Measurements from ENCODE around the gene LYPD6B. TPM values are rescaled to one million over a fixed set of nuclear protein-coding genes. Genes with fewer than 3 reads are reported as not detected.

Gene LYPD6B
- total and polyA plus RNA-seq, 7 experiments from 2014 or later: 0.37 to 1.7 TPM; not detected in 5

GRCh38 chr2:149141046-149141445, 102.5 kb downstream of the LYPD6B start:
- ATAC-seq: no peak
- CTCF ChIA-PET: no interaction called here
- Mint-ChIP-seq H3K4me1 (peaks cover 0 to 8% (median 0%) of the 10 kb centered on the region in 7 donors), H3K36me3 (no peaks in the 10 kb centered on the region), H3K9me3 (peaks cover 0 to 2% (median 0%) of the 10 kb centered on the region in 11 donors), H3K27ac (no peak overlapping the region), H3K27me3 (peaks cover 5 to 30% (median 18%) of the 10 kb centered on the region in 5 donors), H3K4me3 (no peak overlapping the region)
- Histone ChIP-seq H3K4me3 (ENCODE audit: low read length) (no peak overlapping the region), H3K9me3 (ENCODE audit: control insufficient read depth in 2 of 3, low read length in 3 of 3) (no peaks in the 10 kb centered on the region), H3K27me3 (ENCODE audit: control insufficient read depth in 2 of 2, insufficient read depth in 2 of 2, low read length in 2 of 2) (no peaks in the 10 kb centered on the region), H3K27ac (ENCODE audit: low read depth, low read length) (no peak overlapping the region), H3K4me1 (ENCODE audit: control insufficient read depth in 2 of 2, insufficient read depth in 2 of 2, low read length in 2 of 2) (no peaks in the 10 kb centered on the region), H3K36me3 (ENCODE audit: control insufficient read depth in 2 of 3, insufficient read depth in 3 of 3, low read length in 3 of 3) (no peaks in the 10 kb centered on the region)
- intact Hi-C loops (cut with micrococcal nuclease): no loop called here
- POLR2A ChIA-PET: no interaction called here
- no peak for DNase-seq

- H3K27me3 Mint-ChIP-seq: peaks cover 6 to 27% (median 18%) of the 10 kb centered on the region in 5 donors
- no peaks in the 10 kb centered on the region for H3K36me3 Mint-ChIP-seq
- Histone ChIP-seq H3K27me3 (ENCODE audit: control insufficient read depth in 2 of 2, insufficient read depth in 2 of 2, low read length in 2 of 2) (no peaks in the 10 kb centered on the region), H3K9me3 (ENCODE audit: control insufficient read depth in 2 of 3, low read length in 3 of 3) (no peaks in the 10 kb centered on the region), H3K36me3 (ENCODE audit: control insufficient read depth in 2 of 3, insufficient read depth in 3 of 3, low read length in 3 of 3) (no peaks in the 10 kb centered on the region), H3K4me3 (ENCODE audit: low read length) (no peak overlapping the region), H3K4me1 (ENCODE audit: control insufficient read depth in 2 of 2, insufficient read depth in 2 of 2, low read length in 2 of 2) (no peaks in the 10 kb centered on the region), H3K27ac (ENCODE audit: low read depth, low read length) (no peak overlapping the region)
- no peak overlapping the region for H3K4me3 Mint-ChIP-seq
- ATAC-seq (peak; percentile 37), DNase-seq (no peak)
- H3K27ac Mint-ChIP-seq: no peak overlapping the region
- H3K9me3 Mint-ChIP-seq: peaks cover 0 to 2% (median 0%) of the 10 kb centered on the region in 11 donors
- H3K4me1 Mint-ChIP-seq: peaks cover 0 to 8% (median 0%) of the 10 kb centered on the region in 7 donors
- CTCF ChIA-PET: interaction anchor here (0.6 kb wide), 1 partner anchor 643 kb away, joined by 3 read pairs; no protein-coding TSS in a partner anchor
- POLR2A ChIA-PET: no interaction called here
- intact Hi-C loops (cut with micrococcal nuclease): no loop called here
Observed at GRCh38 chr2:149143734-149144133, 105.2 kb downstream of the LYPD6B start.

- Mint-ChIP-seq H3K36me3 (no peaks in the 10 kb centered on the region), H3K4me1 (peaks cover 0 to 8% (median 0%) of the 10 kb centered on the region in 7 donors), H3K27ac (no peak overlapping the region), H3K9me3 (peaks cover 0 to 2% (median 0%) of the 10 kb centered on the region in 11 donors), H3K27me3 (peaks cover 5 to 27% (median 18%) of the 10 kb centered on the region in 5 donors), H3K4me3 (no peak overlapping the region)
- Histone ChIP-seq H3K27me3 (ENCODE audit: control insufficient read depth in 2 of 2, insufficient read depth in 2 of 2, low read length in 2 of 2) (no peaks in the 10 kb centered on the region), H3K27ac (ENCODE audit: low read depth, low read length) (no peak overlapping the region), H3K4me1 (ENCODE audit: control insufficient read depth in 2 of 2, insufficient read depth in 2 of 2, low read length in 2 of 2) (no peaks in the 10 kb centered on the region), H3K4me3 (ENCODE audit: low read length) (no peak overlapping the region), H3K9me3 (ENCODE audit: control insufficient read depth in 2 of 3, low read length in 3 of 3) (no peaks in the 10 kb centered on the region), H3K36me3 (ENCODE audit: control insufficient read depth in 2 of 3, insufficient read depth in 3 of 3, low read length in 3 of 3) (no peaks in the 10 kb centered on the region)
- ChIA-PET CTCF (no interaction called here), POLR2A (no interaction called here)
- ATAC-seq (no peak), DNase-seq (no peak)
- intact Hi-C loops (cut with micrococcal nuclease): no loop called here
Observed at GRCh38 chr2:149145314-149146295, 107.1 kb downstream of the LYPD6B start.

- H3K27me3 ChIP-seq (ENCODE audit: control insufficient read depth in 2 of 2, insufficient read depth in 2 of 2, low read length in 2 of 2): no peaks in the 10 kb centered on the region
- no peak overlapping the region for H3K4me3 ChIP-seq (ENCODE audit: low read length)
- intact Hi-C loops (cut with micrococcal nuclease): no loop called here
- no peaks in the 10 kb centered on the region for H3K9me3 ChIP-seq (ENCODE audit: control insufficient read depth in 2 of 3, low read length in 3 of 3)
- POLR2A ChIA-PET: no interaction called here
- no peaks in the 10 kb centered on the region for H3K36me3 ChIP-seq (ENCODE audit: control insufficient read depth in 2 of 3, insufficient read depth in 3 of 3, low read length in 3 of 3)
- Mint-ChIP-seq H3K4me3 (no peak overlapping the region), H3K36me3 (no peaks in the 10 kb centered on the region), H3K27ac (no peak overlapping the region), H3K9me3 (peaks cover 0 to 2% (median 0%) of the 10 kb centered on the region in 11 donors), H3K4me1 (peaks cover 0 to 8% (median 0%) of the 10 kb centered on the region in 7 donors), H3K27me3 (peaks cover 5 to 24% (median 18%) of the 10 kb centered on the region in 5 donors)
- DNase-seq (no peak), ATAC-seq (no peak)
- no peaks in the 10 kb centered on the region for H3K4me1 ChIP-seq (ENCODE audit: control insufficient read depth in 2 of 2, insufficient read depth in 2 of 2, low read length in 2 of 2)
- H3K27ac ChIP-seq (ENCODE audit: low read depth, low read length): no peak overlapping the region
- CTCF ChIA-PET: no interaction called here
Observed at GRCh38 chr2:149146876-149147275, 108.4 kb downstream of the LYPD6B start.

GRCh38 chr2:149148194-149149006, 109.9 kb downstream of the LYPD6B start:
- H3K4me1 Mint-ChIP-seq: peaks cover 0 to 8% (median 0%) of the 10 kb centered on the region in 7 donors
- peaks cover 0 to 2% (median 0%) of the 10 kb centered on the region in 11 donors for H3K9me3 Mint-ChIP-seq
- DNase-seq (no peak), ATAC-seq (no peak)
- H3K36me3 Mint-ChIP-seq: no peaks in the 10 kb centered on the region
- ChIA-PET CTCF (interaction anchor here (0.6 kb wide), 1 partner anchor 53 kb away, joined by 3 read pairs; no protein-coding TSS in a partner anchor), POLR2A (no interaction called here)
- H3K9me3 ChIP-seq (ENCODE audit: control insufficient read depth in 2 of 3, low read length in 3 of 3): no peaks in the 10 kb centered on the region
- H3K4me3 ChIP-seq (ENCODE audit: low read length): no peak overlapping the region
- H3K36me3 ChIP-seq (ENCODE audit: control insufficient read depth in 2 of 3, insufficient read depth in 3 of 3, low read length in 3 of 3): no peaks in the 10 kb centered on the region
- no peaks in the 10 kb centered on the region for H3K27me3 ChIP-seq (ENCODE audit: control insufficient read depth in 2 of 2, insufficient read depth in 2 of 2, low read length in 2 of 2)
- H3K27ac ChIP-seq (ENCODE audit: low read depth, low read length): no peak overlapping the region
- no peak overlapping the region for H3K27ac Mint-ChIP-seq
- H3K4me1 ChIP-seq (ENCODE audit: control insufficient read depth in 2 of 2, insufficient read depth in 2 of 2, low read length in 2 of 2): no peaks in the 10 kb centered on the region
- no peak overlapping the region for H3K4me3 Mint-ChIP-seq
- H3K27me3 Mint-ChIP-seq: peaks cover 5 to 21% (median 20%) of the 10 kb centered on the region in 5 donors
- intact Hi-C loops (cut with micrococcal nuclease): no loop called here

DNA sequence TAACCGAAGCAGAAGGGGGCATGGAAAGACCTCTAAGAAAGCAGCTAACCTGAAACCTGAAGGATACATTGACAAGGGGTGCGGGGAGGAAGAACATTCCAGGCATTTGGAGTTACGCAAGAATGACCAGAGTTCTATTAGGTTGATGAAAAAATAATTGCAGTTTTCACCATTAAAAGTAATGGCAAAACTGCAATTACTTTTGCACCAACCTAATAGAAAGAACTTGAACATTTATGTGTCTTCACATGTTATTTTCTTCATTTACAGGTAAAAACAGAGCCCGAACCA, 110.5 kb downstream of the LYPD6B start:
- no peak for DNase-seq
- Histone ChIP-seq H3K4me3 (ENCODE audit: low read length) (no peak overlapping the region), H3K9me3 (ENCODE audit: control insufficient read depth in 2 of 3, low read length in 3 of 3) (no peaks in the 10 kb centered on the region), H3K27ac (ENCODE audit: low read depth, low read length) (no peak overlapping the region), H3K27me3 (ENCODE audit: control insufficient read depth in 2 of 2, insufficient read depth in 2 of 2, low read length in 2 of 2) (no peaks in the 10 kb centered on the region), H3K4me1 (ENCODE audit: control insufficient read depth in 2 of 2, insufficient read depth in 2 of 2, low read length in 2 of 2) (no peaks in the 10 kb centered on the region), H3K36me3 (ENCODE audit: control insufficient read depth in 2 of 3, insufficient read depth in 3 of 3, low read length in 3 of 3) (no peaks in the 10 kb centered on the region)
- H3K27me3 Mint-ChIP-seq: peaks cover 5 to 26% (median 21%) of the 10 kb centered on the region in 5 donors
- peaks cover 0 to 8% (median 0%) of the 10 kb centered on the region in 7 donors for H3K4me1 Mint-ChIP-seq
- no peak overlapping the region for H3K27ac Mint-ChIP-seq
- H3K36me3 Mint-ChIP-seq: no peaks in the 10 kb centered on the region
- no peak overlapping the region for H3K4me3 Mint-ChIP-seq
- intact Hi-C loops (cut with micrococcal nuclease): no loop called here
- POLR2A ChIA-PET: no interaction called here
- CTCF ChIA-PET: no interaction called here
- H3K9me3 Mint-ChIP-seq: peaks cover 0 to 2% (median 0%) of the 10 kb centered on the region in 11 donors
- no peak for ATAC-seq
